Esophagus muscularis mucosa (tissue), 4 donors: Measurements from ENCODE around the gene CKB.

Experiments used
- CTCF ChIP-seq, 3 experiments: fragments of 200-600 bp in 2 of 3; fragments of 450-650 bp in 1 of 3; sonication (generic) in 2 of 3; IDR thresholded peaks; one replicate each; pipeline ENCODE4 v1.5.1; 2017 to 2019; ENCODE audit warnings: antibody characterized with exemption in 3 of 3, mild to moderate bottlenecking in 2 of 3, moderate library complexity in 1 of 3
- EP300 ChIP-seq: sonication (generic); formaldehyde crosslinking; IDR thresholded peaks from one replicate; pipeline ENCODE4 v1.6.1; 2017; ENCODE audit warnings: antibody characterized with exemption
- POLR2A ChIP-seq: fragments of 450-650 bp; IDR thresholded peaks from one replicate; pipeline ENCODE4 v1.6.1; 2017; ENCODE audit warnings: antibody characterized with exemption, moderate library complexity, mild to moderate bottlenecking, low read depth
- POLR2AphosphoS5 ChIP-seq, 2 donors: sonication (generic); formaldehyde crosslinking; IDR thresholded peaks; one replicate each; pipeline ENCODE4 v1.6.1; 2017; ENCODE audit warnings: antibody characterized with exemption in 2 of 2

- no peak for TF ChIP-seq CTCF (IDR thresholded peaks at IDR 0.05)
- TF ChIP-seq EP300, result no peak
- no peak for TF ChIP-seq POLR2A
- peak; percentile 50 to 62 for TF ChIP-seq POLR2AphosphoS5 (IDR thresholded peaks at IDR 0.05)
These were observed 15.8 kb upstream of the CKB start for GRCh38 chr14:103538291-103539055.
